NCI-H2196 treated with DMSO at 0.1 percent for 48 hours (cell line): ENCODE results near the gene GABRG2.

ENCODE experiments used
- DNase-seq: peaks from one replicate; lab custom pipeline; 2025; ENCODE audit not compliant: unreplicated experiment; lab: John Stamatoyannopoulos, UW

GABRG2 gene

DNA sequence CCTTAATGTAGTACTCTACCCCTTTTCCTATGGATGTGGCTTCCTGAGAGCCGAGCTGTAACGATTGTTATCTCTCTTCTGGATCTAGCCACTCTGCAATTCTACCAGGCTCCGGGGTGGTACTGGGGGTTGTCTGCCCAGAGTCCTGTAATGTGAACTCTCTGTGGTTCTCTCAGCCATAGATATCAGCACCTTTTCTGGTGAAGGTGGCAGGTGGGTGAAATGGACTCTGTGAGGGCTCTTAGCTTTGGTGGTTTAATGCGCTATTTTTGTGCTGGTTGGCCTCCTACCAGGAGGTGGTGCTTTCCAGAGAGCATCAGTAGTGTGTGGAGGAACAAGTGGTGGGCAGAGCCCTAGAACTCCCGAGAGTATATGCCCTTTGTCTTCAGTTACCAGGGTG, 122.1 kb downstream of the GABRG2 start:
- DNase-seq: no peak

DNA sequence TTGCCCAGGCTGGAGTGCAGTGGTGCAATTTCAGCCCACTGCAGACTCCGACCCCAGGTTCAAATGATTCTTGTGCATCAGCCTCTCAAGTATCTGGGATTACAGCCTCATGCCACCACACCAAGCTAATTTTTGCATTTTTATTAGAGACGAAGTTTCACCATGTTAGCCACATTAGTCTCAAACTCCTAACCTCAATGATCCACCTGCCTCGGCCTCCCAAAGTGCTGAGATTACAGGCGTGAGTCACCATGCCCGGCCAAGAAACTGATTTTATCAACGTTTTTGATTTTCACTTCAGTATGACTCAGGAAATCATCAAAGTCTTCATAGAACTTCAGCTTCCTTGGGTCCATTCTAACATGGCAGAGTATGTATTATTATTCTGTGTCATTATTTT, 125.4 kb downstream of the GABRG2 start:
- DNase-seq: no peak

DNA sequence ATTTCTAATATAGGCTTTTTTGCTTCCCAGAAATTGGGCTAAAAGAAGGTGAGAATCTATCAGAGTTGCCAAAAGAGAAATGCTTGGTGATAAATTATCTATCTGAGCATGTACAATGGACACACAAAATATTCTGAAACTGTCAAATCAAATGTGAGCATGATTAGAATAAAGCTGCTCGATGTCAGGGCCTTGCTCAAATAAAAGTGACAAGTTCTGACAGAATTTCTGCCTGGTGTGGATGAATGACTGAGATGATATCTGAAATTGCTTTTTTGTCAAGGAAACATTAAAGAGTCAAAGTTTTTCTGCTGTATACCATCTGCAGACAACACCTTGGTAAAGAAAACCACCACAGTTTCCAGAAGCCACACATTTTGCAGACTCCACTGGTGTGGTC, 128.8 kb downstream of the GABRG2 start:
- no peak for DNase-seq

DNA sequence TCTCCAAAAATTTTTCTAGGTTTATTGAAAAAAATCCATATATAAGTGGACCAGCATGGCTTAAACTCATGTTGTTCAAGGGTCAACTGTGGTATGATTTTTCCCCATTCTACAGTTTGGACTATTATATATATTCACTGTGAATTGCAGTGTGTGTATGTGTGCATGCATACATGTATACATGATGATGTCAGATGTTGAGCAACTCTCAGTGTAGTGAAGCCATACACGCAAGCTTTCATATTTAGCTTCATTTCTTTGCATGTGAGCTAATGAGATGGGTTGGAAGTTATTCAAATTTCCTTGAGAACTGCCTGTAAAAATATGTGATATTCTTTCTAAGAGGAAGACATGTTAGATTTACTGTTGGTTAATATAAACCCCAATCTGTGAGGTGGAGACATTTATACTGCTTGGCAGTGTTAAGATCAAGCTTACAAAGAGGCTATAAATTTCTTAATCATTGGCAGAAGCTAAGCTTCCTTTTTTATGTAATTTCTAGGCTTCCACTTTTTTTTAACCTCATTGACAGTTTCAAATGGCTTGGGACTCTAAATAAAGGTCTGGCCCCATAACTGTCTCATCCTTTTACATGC, 134.8 kb downstream of the GABRG2 start:
- DNase-seq: no peak
